GM19468 (cell line): ENCODE measurements around the gene SIX3.

Experiments
- ATAC-seq: cut with Tn5 transposase; IDR thresholded peaks from one replicate; pipeline ENCODE4 v1.9.1; 2021; ENCODE audit warnings: mild to moderate bottlenecking, moderate library complexity, moderate number of reproducible peaks; ENCODE audit not compliant: unreplicated experiment; ENCODE audit errors: extremely low read depth

SIX3 gene

GRCh38 chr2:44930274-44931197 lies 11.0 kb upstream of the SIX3 start:
- ATAC-seq, result no peak

- no peak for ATAC-seq
Observed at GRCh38 chr2:44931198-44931780, 10.2 kb upstream of the SIX3 start.

DNA sequence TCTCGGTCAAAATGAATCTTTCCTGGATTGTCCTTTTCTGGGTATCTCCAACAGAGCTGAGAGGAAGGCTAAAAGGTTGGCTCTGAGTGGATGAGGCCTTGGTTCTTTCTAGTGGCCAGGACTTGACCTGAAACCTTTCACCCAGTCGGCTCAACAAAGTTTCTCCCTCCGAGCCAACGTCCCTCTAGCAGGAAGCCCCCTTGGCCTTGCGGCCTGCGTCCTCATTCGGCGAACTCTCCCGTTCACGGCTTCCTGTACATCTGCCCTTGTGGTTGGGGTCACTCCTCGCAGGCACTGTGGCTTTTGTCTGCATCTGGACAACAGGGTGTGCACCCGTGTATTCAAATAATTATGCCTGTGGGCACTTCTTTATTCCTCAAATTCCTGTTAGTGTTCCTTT lies 9.4 kb upstream of the SIX3 start:
- no peak for ATAC-seq

DNA sequence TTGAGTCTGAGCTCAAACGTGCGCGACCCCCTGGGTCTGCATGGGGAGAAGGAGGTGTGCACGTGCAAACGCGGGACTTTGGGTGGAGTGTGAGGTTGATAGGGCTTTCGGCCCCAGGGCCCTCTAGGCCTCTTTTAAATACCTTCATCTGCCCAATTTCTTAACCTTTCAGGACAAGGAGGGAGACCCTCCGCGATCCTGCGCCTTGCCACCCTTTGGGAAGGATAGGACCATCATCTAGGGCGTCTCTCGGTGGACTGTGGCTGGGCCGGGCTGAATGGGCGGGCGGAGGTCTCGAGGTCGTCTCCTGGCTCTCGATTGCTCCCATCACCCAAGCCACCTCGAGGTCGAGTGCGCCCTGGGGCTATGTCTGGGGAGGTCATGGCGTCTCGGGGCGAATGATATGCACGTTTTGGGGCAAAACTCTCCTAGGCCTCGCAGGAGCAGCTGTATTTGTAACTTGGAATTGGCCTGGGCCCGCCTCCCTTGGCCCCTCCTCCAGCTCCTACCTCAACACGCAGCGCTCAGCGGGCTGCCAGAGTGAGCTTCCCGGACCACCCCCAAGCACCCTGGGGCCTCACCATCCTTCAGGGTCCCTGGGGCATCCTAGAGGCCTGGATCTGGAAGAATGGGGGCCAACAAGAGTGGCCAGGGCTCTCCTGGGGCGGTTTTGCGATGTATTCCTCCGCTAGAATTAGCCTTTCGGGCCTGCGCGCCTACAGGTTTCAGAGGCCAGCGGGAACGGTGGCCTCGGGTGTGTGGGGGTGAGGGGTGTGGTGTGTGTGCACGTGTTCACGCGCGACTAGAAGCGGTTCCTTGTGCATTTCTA lies 8.7 kb upstream of the SIX3 start:
- no peak for ATAC-seq

DNA sequence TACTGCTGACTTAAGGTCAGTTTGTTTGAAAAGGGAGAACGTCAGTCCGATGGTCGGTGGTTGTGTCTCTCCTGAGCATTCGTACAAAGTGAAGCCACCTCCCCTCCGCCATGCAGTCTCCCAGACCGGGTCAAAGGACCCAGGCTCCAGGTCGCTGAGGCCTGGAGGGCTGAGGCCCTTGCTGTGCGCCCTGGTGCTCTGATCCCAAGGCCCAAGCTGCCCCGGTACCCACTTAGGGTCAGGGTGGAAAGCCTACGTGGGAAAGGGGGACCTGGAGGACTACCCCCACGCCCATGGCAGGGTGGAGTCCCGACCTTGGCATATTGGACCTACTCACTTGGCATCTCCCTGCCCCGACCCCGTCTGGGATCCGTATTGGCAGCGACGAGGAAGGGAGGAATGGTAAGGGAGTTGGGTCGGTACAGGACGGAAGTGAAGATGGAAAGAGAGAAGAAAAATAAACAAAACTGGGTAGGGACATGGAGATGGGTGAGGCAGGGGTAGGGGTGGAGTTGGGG lies 8.0 kb upstream of the SIX3 start:
- ATAC-seq, result no peak

DNA sequence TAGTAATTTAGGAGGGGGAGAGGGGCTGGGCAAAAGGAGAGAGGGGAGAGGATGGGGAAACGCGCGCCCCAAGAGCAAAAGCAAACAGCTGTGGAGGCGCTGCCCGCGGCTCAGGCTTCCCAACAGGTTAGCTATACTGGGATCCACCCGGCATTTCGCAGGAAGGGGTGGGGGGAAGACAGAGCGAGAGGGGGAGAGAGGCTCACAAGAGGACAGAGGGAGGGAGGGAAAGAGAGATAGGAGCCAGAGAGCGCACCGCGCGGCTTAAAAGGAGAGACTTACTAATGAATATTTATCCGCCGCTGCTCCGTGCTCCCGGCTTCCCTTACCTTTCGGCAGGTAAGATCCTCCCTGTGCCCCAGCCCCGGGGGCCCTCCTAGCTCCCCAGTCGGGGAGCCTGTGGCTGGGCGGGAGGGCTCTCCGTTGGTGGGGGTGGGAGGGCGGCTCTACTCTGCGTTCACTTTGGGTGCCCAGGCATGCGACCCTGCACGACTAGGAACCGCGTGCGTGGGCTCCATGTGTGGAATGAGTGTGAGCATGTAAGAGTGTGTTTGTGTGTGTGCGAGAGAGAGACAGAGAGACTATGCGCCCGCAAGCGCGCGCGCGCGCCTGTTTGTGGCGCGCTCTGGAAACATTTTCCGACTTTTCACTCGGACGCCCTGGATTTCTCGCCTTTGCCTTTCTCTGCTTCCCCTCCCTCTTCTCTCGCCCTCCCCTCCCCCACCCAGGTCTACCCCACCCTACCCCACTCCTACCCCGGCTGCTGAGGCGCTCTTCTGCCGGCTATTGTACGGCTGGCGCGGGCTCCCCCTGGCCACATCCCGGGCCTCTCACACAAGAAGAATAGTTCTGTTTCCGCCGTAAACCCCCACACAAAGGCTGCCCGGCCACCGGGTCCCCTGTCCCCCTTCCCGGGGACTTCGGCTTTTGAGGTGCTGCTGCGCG lies 7.2 kb upstream of the SIX3 start:
- ATAC-seq, result no peak

- no peak for ATAC-seq
Observed at GRCh38 chr2:44934983-44935728, 6.3 kb upstream of the SIX3 start.

DNA sequence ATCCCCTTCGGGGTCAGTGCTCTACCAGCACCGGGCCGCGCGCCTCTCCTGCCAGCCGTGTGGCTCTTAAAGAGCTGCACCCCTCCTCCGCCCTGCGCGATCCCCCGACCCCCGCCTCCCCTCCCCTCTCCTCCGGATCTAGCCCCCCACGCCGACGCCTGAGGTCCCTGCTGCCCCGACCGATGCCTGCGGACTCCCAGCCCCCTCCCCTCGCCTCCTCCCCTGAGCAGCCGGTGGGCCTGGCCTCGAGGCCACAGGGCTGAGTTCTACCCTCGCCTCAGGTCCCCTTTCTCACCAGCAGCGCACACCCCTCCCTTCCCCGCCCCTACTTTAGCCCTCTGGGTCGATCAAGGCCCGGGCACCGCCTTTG lies 5.8 kb upstream of the SIX3 start:
- ATAC-seq, result no peak

- no peak for ATAC-seq
Observed at GRCh38 chr2:44936275-44936674, 5.2 kb upstream of the SIX3 start.

- ATAC-seq, result no peak
Observed at GRCh38 chr2:44936715-44937687, 4.5 kb upstream of the SIX3 start.

- ATAC-seq, result no peak
Observed at GRCh38 chr2:44937688-44938240, 3.7 kb upstream of the SIX3 start.

DNA sequence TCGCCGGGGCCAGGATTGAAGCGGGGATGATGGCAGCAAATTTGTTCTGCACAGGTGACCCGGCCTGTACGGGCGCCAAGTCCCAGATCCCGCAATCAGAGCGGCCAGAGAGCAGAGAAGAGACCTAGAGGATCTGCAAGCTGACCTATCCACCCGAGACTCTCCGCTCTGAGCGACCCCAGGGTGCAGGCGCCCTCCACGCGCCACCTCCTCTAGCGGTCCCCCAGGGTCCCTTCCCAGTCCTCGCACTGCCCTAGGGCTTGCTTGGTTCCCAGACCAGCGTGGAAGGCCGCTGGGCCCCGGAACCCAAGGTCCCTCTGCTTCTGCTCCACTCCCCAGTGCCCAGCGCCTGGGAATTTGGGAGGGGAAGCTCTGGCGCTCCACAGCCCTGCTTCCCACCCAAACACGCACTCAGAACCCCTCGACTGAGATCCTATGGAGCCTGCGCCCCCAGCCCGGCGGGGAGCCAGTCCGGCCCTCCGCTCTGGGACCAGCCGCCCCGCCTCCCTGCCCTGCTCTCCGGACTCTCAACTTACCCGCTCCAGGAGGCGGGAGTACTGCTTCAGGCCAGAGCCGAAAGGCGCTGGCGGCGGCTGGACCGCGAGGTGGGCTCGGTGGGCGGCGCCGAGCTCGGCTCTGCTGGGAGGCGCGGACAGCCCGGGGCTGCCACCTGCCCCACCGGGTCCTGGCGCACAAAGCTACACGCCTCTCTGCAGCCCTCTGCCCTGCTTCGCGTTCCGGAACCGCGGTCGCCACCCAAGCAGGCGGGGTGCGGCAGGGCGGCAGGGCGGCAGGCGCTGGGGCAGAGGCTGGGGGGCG lies 3.0 kb upstream of the SIX3 start:
- ATAC-seq, result no peak

DNA sequence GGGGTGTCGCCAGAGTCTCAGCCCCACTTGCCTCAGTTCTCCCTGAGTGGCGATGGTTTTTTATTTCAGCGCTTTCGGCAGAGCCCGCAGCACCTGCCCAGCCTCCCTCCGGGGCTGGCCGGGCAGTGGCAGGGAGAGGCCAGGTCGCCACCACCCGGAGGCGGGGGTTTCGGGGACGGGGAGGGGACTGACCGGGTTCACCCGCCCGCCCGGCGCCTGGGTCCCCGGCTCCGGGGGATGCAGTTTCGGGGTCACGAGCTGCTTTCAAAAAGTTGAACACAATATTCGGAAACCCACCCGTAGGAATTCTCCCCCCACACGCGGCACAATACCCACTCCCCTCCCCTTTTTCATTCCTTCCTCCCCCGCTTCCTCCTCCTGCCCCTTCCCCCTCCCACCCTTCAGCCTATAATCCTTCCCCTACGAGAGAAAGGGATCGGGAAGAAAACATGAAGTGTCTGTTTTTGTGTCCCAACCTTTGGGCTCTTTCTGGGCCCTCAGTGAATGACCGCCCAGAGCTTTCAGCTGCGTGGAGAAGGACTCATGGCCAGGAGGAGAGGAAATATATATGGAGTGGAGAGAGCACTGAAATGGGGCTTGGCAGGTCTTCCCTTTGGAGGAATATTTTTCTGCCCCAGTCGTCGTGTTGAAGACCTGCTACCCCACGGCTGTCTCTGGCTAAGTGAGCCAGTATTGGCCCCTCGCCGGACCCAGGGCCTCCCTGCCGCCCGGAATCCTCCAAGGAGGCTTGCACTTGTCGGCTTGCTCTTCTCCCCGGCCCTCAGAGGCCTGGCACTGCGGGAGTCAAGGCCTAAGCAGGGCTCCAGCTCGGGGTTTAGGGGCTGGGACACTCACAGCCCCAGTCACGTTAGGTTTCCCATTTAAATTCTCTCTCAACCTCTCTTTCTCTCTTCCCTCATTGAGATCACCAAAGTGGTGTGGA lies 2.1 kb upstream of the SIX3 start:
- no peak for ATAC-seq

DNA sequence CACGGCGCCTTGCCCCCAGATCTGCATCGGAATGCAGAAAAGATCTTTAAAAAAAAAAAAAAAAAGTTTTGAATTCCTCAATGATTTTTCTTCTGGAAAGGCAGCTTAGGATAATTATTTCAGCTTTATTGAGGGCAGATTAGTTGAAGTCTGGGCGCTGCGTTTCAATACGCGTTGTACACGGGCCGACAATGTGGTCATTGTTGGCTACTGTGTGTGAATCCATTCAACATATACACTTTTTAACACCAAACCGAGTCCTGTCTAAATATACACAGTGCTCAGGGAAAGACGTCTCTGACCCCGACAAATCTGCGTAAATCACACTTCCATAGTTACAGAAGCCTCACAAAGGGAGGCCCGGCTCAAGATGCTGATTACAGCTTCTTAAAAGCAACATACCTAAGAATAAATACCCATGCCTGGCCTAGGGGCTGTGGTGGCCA lies 1.4 kb upstream of the SIX3 start:
- ATAC-seq, result no peak

DNA sequence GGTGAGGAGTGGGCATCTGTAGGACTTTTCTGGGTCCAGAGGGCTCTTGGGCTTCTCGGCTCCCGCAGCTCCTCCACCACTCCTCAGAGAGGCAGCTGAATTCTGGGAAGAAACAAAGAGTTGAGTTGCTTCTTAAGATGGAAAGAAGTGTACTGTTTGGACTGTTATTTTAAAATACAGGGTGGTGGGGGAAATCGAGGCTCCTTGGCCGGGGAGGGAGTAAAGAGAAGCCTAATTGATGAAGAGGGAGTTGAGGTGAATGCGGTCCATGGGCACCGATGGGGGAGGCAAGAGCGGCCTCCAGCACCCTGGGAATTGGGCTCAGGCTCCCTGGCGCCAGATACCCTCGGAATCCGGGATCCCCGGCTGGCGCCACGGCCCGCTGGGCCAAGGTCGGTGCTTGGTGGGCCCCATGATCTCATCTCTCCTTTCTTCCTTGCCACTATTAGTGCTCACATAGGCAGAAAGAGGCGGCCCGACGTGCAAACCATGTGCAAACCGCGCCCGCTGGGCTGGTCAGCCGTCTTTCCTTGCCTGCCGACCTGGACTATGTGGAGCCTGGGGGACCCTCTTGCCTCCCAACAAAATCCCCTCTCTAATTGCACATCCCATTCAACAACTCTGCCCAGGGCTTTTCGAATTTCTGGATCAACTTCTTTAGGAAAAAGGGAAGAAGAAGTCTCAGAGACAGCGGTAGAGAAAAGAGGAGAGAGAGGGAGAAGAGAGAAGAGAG lies 604 bp upstream of the SIX3 start:
- no peak for ATAC-seq
